HG03521 (cell line): Measurements from ENCODE around the gene PVR.
"Not testable (repeated sequence)": the region's sequence is repeated elsewhere in the genome, so short reads cannot be mapped to it uniquely, and the experiment has no call there.

Experiments
- ATAC-seq: cut with Tn5 transposase; IDR thresholded peaks from one replicate; pipeline ENCODE4 v1.9.1; 2021; ENCODE audit warnings: mild to moderate bottlenecking, moderate library complexity; ENCODE audit not compliant: unreplicated experiment

Gene PVR, protein sequence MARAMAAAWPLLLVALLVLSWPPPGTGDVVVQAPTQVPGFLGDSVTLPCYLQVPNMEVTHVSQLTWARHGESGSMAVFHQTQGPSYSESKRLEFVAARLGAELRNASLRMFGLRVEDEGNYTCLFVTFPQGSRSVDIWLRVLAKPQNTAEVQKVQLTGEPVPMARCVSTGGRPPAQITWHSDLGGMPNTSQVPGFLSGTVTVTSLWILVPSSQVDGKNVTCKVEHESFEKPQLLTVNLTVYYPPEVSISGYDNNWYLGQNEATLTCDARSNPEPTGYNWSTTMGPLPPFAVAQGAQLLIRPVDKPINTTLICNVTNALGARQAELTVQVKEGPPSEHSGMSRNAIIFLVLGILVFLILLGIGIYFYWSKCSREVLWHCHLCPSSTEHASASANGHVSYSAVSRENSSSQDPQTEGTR

GRCh38 chr19:44643605-44644401 lies at the start of gene PVR:
PVR (plus strand) TSS chr19:44643910; CDS start chr19:44644097, 187 bp downstream.
- ATAC-seq: no peak

DNA sequence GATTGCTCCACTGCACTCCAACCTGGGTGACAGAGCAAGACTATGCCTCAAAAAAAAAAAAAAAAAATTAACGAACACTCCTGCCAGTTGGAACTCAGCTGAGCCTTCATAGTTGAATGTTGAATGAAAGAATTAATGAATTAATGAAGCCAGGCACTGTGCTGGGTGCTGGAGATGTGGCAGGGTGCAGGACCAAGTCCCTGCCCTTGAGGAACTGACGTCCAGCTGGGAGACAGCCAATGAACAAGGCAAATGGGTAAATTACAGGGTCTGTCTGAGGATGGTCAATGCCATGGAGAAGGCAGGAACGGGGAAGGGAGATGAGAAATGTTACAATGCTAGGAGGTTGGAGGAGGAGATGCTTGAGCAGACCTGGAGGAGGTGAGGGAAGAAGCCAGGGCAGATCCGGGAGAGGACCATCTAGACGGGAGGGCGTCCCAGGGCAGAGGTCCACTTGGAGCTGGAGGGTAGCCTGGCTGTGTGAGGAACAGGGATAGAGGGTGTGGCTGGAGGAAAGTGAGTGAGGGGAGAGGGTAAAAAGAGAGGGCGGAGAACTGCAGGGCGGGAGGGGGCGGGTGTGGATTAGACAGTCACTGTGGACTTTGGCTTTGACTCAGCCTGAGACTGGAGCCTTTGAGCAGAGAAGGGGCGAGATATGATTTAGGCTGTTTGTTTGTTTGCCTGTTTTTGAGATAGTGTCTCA lies 47.1 kb upstream of the PVR start:
- no peak for ATAC-seq

DNA sequence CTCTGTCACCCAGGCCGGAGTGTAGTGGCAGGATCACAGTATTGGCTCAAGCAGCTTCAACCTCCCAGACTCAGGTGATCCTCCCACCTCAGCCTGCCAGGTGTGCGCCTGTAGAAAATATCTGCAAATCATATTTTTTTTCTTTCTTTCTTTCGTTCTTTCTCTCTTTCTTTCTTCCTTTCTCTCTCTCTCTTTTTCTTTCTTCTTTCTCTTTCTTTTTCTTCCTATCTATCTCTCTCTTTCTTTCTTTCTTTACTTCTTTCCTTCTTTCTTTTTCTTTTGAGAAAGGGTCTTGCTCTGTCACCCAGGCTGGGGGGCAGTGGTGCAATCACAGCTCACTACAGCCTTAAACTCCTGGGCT lies 46.6 kb upstream of the PVR start:
- ATAC-seq: no peak

DNA sequence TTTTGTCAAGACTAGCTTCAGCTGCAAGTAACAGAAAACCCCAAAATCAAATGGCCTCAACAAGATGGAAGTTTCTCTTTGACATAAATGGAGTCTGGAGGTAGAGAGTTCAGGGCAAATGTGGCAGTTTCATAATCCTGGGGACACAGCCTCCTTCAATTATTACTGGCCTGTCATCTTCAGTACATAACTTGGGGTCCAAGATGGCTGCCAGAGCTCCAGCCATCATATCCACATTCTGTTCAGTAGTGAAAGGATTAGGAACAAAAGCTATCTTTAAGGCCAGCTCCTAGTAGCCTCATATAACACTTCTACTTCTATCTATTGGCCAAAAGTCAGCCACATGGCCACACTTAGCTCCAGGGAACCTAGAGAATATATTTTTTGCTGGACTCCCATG lies 45.4 kb upstream of the PVR start:
- no peak for ATAC-seq

DNA sequence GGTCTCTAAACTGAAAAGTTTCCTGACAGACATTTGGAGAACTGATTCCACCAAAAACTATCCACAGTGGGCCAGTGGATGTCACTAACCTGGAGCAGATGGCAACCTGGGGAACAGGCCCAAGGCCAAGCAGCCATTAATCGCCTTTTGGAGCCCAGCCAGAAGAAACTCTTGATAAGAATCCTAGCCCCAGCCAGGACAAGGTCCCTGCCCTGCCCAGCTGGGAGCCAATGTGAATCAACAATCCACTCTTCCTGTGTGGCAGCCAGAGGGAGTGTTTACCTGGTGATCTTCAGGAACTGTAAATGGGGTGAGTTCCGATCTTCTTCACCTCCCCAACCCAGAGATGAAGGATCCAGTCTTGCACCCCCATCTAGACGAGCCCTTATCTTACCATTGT lies 44.8 kb upstream of the PVR start:
- ATAC-seq: no peak

GRCh38 chr19:44600466-44600865 lies 43.2 kb upstream of the PVR start:
- no peak for ATAC-seq

GRCh38 chr19:44602081-44602480 lies 41.6 kb upstream of the PVR start:
- ATAC-seq: no peak

GRCh38 chr19:44603201-44603945 lies 40.3 kb upstream of the PVR start:
- ATAC-seq: no peak

DNA sequence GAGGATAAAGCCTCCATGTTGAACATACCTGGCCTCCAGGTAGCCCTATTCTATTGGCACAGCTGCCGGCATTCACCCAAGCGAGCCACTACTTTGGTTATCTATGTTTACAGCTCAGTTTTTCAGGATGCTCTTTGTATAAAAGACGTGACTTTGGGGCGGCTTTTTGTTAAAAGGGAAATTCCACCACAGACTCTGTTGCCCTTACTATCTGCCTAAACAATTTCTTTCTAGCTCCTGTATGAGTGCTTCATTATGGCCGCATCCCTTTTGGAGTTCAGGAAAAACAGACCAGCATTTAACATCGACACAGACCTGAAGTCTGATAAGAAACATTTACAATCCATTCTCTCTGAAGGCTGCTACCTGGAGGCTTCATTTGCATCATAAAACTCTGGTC lies 39.5 kb upstream of the PVR start:
- ATAC-seq: no peak

DNA sequence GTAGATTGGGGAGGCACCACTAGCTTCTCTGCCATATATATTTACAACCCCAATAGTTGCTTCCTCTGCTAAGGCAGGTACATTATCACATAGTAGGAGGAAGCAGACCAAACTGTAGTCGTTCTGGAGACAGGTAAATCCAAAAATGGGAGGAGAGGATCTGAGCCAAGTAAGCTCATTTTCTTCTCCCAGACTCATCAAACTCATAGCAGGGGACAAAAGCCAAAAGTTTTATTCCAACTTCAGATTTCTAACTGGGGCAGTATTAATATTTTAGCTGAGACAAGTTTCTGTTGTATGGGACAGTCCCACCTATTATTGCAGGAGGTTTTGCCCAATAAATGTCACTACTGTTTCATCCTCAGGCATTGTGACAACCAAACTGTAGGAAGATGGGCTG lies 38.2 kb upstream of the PVR start:
- ATAC-seq: no peak

DNA sequence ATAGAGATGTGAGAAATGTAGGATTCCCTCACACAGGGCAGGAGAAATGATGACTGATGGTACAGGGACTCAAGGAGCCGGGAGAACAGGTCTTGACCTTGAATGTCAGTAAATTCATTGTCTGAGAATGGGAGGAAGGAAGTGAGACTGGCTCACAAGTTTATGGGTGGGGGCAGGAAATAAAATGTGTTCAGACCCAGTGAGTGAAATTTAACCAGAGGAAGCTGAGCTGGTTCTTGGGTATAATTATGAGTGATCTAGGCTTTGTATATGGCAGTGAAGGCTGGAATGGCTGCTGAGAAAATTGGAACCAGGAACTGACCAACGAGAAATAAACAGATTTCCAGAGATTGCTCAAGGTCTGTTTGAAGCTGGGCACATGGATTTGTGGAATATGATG lies 36.7 kb upstream of the PVR start:
- no peak for ATAC-seq

DNA sequence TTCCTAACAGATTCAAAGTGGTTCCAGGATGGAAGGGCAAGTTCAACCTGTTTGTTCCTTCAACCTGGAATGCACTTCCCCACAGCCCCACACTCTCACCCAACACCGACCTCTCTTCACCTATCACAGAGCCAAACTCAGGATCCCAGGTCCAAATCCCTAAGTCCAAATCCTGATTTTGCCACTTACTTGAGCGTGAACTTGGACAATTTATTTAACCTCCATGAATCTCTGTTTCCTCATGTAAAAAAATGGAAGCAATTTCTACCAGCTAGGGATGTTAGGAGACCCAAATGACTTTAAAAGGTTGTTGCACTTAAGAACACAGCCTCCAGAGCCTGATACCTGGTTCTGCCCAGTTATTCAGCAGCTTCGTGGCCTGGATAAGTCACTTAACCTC lies 35.8 kb upstream of the PVR start:
- no peak for ATAC-seq

GRCh38 chr19:44608391-44608821 lies 35.3 kb upstream of the PVR start:
- ATAC-seq: no peak

DNA sequence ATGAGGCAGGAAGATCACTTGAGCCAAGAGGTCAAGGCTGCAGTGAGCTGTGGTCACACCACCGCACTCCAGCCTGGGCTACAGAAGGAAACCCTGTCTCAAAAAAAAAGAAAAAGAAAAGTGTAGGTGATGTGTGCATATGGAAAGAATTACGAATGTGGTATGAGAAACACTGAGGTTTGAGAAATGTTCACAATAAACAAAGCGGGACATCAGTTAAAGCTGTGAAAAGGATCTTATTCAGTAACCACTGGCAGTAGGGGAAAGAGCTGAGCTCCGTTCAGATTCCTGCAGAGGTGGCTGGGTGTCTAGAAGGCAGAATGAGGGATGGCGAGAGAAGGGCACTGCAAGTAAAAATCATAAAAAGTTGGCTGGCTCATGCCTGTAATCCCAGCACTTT lies 34.5 kb upstream of the PVR start:
- no peak for ATAC-seq

- ATAC-seq: not testable (repeated sequence)
These were observed 33.2 kb upstream of the PVR start for GRCh38 chr19:44610497-44610896.

- ATAC-seq: no peak
These were observed 31.9 kb upstream of the PVR start for GRCh38 chr19:44611812-44612295.

DNA sequence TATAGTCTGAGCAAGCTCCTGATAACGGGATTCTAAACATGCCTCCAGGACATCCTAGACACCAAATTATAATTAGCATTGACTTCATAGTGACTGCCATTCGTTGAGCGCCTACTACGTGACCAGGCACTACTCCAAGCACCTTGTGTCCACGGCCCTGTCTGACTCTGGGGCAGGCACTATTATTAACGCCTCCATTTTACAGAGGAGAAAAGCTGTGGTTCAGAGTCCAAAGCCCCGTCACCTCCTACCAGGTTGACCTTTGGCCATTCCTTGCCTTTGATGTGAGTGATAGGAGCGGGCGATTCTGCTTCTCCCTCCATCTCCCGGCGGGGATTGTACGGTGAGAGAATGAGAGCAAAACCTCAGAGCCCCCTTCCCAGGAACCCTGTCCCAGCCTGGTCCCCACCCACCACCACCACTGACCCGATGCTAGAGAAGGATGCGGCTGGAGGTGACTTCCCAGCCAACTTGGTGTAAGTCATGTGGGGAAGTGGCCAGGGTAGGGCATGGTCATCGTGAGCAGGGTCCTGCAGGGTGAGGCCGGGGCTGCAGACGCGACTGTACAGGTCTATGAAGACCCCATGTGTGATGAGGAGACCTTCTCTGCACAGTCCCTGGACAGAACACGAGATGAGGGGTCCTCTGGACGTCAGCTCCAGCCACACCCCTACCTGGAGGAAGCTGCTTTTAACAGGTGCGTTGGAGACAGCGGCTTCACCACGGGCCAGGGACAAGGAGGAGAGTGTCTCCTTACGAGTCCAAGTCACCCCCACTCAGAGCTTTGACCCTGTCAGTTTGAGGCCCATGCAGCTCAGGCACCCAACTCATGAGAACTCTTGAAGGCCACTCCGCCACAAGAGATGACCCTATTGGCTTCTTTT lies 30.2 kb upstream of the PVR start, which contains the start of gene IGSF23:
IGSF23 (plus strand) TSS at position 269 of the 884 bp plus-strand sequence; CDS start at position 352, 83 bp downstream.
- no peak for ATAC-seq

DNA sequence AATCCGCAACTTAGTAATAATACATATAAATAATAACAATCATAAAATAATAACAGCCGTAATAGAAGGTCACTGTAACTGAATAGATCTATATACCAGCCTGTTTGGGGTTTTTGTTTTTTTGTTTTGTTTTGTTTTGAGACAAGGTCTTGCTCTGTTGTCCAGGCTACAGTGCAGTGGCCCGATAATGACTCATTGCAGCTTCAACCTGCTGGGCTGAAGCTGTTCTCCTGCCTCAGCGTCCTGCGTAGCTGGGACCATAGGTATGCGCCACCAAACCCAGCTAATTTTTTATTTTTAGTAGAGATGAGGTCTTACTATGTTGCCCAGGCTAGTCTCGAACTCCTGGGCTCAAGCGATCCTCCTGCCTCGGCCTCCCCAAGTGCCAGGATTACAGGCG lies 29.4 kb upstream of the PVR start:
- ATAC-seq: no peak

DNA sequence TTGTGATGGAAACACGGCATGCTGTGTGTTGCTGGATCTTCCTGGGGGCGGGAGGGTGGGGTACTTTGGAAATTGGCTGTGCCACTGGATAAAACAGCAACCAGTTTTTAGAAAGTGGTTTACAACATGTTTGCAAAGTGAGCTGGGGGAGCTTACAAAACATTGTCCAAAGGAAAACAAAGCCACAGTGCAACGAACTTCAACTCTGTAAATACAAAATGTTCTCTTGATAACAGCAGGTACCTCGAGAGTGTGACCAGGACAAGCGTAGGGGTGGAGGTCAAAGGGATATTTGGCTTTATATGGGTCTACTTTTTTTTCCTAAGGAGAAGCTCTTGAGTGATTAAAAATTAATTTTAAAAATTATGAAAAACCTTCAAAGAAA lies 27.9 kb upstream of the PVR start:
- no peak for ATAC-seq
